ENCODE measurements around the gene FDX1. TPM values are rescaled to one million over a fixed set of nuclear protein-coding genes. Genes with fewer than 3 reads are reported as not detected.

FDX1 gene
- polyA plus RNA-seq, 1 donor from 2014 or later = 14.3 TPM

DNA sequence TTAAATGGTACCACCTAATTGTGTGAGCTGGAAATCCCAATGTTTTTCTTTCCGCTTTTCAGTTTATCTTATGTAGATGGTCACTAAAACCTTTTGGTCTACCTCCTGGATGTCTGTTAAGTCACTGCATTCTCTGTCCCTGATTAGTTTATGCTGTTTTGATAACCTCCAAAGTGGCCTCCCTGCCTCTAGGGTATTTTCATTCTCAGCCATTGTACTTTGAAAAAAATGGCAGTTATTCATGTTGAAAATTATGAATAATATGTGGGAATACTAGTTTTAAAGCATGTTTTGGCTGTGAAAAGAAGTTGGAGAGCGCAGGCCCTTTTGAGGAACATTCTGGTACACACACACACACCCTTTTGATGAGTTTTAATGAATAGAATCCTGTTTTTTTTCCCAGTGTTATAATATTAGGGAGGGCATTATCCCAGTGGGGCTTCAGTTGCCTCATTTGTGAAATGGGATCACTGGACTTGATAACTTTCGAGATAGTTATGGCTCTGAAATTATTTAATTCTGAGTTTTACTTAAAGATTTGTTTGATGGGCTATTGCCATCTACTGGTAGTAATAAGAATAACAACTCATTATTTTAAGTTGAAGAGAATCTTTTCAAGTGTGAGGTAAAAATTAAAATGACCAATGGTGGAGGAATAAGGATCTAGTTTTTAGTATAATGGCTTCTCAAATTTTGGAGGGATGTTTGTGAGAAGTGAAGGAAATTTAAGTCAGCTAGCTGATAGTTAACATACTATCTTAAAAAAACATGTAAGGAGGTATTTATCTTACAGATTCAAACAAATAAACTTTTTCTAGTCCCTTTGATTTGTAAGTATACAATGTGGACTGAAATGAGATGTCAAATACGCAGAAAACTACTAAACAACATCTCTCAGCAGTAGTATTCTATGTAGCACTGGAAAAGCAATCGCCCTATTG lies 3.9 kb downstream of the FDX1 start:
- Histone ChIP-seq H3K27me3 (ENCODE audit: insufficient read depth, low read depth, low read length) (no peaks in the 10 kb centered on the region), H3F3A (ENCODE audit: insufficient read depth, low read length, poor library complexity, severe bottlenecking) (no peaks in the 10 kb centered on the region), H3K36me3 (ENCODE audit: insufficient read depth, low read length) (no peaks in the 10 kb centered on the region), H3K4me3 (ENCODE audit: low read length) (no peak overlapping the region), H3K27ac (ENCODE audit: low read length) (no peak overlapping the region), H3K79me2 (replicated peaks; ENCODE audit: insufficient read depth, low read length) (peaks cover 52% of the 10 kb centered on the region), H4K20me1 (ENCODE audit: insufficient read depth) (peaks cover 3% of the 10 kb centered on the region), H3K9me3 (ENCODE audit: low read length) (no peaks in the 10 kb centered on the region), H3K9me2 (ENCODE audit: insufficient read depth, low read length) (no peaks in the 10 kb centered on the region), H3K4me2 (ENCODE audit: low read length) (no peak overlapping the region), H3K9ac (ENCODE audit: low read length) (no peak overlapping the region), H2AFZ (ENCODE audit: low read depth, low read length) (no peak overlapping the region)
- TF ChIP-seq EZH2 (IDR thresholded peaks at IDR 0.05; ENCODE audit: borderline replicate concordance, insufficient read depth, low read length, poor library complexity, severe bottlenecking) (no peak), RAD21 (conservative IDR thresholded peaks at IDR 0.05) (peak; percentile 76), EP300 (conservative IDR thresholded peaks at IDR 0.05; ENCODE audit: poor library complexity, severe bottlenecking) (no peak), CTCF (IDR thresholded peaks at IDR 0.05; ENCODE audit: poor library complexity, severe bottlenecking) (peak; percentile 77), SMC3 (conservative IDR thresholded peaks at IDR 0.05; ENCODE audit: poor library complexity) (peak; percentile 73)

GRCh38 chr11:110434952-110435779 lies 5.4 kb downstream of the FDX1 start:
- peaks cover 57% of the 10 kb centered on the region for H3K79me2 ChIP-seq (replicated peaks; ENCODE audit: insufficient read depth, low read length)
- no peaks in the 10 kb centered on the region for H3K36me3 ChIP-seq (ENCODE audit: insufficient read depth, low read length)
- no peaks in the 10 kb centered on the region for H3K27me3 ChIP-seq (ENCODE audit: insufficient read depth, low read depth, low read length)
- no peaks in the 10 kb centered on the region for H3F3A ChIP-seq (ENCODE audit: insufficient read depth, low read length, poor library complexity, severe bottlenecking)
- TF ChIP-seq EP300 (conservative IDR thresholded peaks at IDR 0.05; ENCODE audit: poor library complexity, severe bottlenecking) (no peak), RAD21 (conservative IDR thresholded peaks at IDR 0.05) (peak; percentile 19), EZH2 (IDR thresholded peaks at IDR 0.05; ENCODE audit: borderline replicate concordance, insufficient read depth, low read length, poor library complexity, severe bottlenecking) (no peak), SMC3 (conservative IDR thresholded peaks at IDR 0.05; ENCODE audit: poor library complexity) (no peak), POLR2AphosphoS5 (IDR thresholded peaks at IDR 0.05) (no peak), TAF1 (IDR thresholded peaks at IDR 0.05; ENCODE audit: low read depth) (no peak), CTCF (IDR thresholded peaks at IDR 0.05; ENCODE audit: poor library complexity, severe bottlenecking) (peak; percentile 34), MXI1 (conservative IDR thresholded peaks at IDR 0.05; ENCODE audit: poor library complexity, severe bottlenecking) (no peak)
- TF ChIP-seq, protein P1, sequence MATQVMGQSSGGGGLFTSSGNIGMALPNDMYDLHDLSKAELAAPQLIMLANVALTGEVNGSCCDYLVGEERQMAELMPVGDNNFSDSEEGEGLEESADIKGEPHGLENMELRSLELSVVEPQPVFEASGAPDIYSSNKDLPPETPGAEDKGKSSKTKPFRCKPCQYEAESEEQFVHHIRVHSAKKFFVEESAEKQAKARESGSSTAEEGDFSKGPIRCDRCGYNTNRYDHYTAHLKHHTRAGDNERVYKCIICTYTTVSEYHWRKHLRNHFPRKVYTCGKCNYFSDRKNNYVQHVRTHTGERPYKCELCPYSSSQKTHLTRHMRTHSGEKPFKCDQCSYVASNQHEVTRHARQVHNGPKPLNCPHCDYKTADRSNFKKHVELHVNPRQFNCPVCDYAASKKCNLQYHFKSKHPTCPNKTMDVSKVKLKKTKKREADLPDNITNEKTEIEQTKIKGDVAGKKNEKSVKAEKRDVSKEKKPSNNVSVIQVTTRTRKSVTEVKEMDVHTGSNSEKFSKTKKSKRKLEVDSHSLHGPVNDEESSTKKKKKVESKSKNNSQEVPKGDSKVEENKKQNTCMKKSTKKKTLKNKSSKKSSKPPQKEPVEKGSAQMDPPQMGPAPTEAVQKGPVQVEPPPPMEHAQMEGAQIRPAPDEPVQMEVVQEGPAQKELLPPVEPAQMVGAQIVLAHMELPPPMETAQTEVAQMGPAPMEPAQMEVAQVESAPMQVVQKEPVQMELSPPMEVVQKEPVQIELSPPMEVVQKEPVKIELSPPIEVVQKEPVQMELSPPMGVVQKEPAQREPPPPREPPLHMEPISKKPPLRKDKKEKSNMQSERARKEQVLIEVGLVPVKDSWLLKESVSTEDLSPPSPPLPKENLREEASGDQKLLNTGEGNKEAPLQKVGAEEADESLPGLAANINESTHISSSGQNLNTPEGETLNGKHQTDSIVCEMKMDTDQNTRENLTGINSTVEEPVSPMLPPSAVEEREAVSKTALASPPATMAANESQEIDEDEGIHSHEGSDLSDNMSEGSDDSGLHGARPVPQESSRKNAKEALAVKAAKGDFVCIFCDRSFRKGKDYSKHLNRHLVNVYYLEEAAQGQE (IDR thresholded peaks at IDR 0.05; ENCODE audit: borderline replicate concordance) = no peak
- H3K9me3 ChIP-seq (ENCODE audit: low read length) = no peaks in the 10 kb centered on the region
- H3K9ac ChIP-seq (ENCODE audit: low read length) = no peak overlapping the region
- H3K4me3 ChIP-seq (ENCODE audit: low read length) = no peak overlapping the region
- no peak overlapping the region for H3K27ac ChIP-seq (ENCODE audit: low read length)
- no peak overlapping the region for H2AFZ ChIP-seq (ENCODE audit: low read depth, low read length)
- H3K4me2 ChIP-seq (ENCODE audit: low read length) = no peak overlapping the region
- H4K20me1 ChIP-seq (ENCODE audit: insufficient read depth) = peaks cover 3% of the 10 kb centered on the region
- H3K9me2 ChIP-seq (ENCODE audit: insufficient read depth, low read length) = no peaks in the 10 kb centered on the region

Measured in neural cell (in vitro differentiated cells).